Activated CD8-positive, alpha-beta memory T cell treated with anti-CD3 and anti-CD28 coated beads, Interleukin-2, amount 50 U/mL, for 4 hours (primary cell): ENCODE data around the gene LRRC4B.

Source experiments
- DNase-seq: peaks from one replicate; pipeline ENCODE4 v3.0.0-alpha.2; 2020

Gene LRRC4B

DNA sequence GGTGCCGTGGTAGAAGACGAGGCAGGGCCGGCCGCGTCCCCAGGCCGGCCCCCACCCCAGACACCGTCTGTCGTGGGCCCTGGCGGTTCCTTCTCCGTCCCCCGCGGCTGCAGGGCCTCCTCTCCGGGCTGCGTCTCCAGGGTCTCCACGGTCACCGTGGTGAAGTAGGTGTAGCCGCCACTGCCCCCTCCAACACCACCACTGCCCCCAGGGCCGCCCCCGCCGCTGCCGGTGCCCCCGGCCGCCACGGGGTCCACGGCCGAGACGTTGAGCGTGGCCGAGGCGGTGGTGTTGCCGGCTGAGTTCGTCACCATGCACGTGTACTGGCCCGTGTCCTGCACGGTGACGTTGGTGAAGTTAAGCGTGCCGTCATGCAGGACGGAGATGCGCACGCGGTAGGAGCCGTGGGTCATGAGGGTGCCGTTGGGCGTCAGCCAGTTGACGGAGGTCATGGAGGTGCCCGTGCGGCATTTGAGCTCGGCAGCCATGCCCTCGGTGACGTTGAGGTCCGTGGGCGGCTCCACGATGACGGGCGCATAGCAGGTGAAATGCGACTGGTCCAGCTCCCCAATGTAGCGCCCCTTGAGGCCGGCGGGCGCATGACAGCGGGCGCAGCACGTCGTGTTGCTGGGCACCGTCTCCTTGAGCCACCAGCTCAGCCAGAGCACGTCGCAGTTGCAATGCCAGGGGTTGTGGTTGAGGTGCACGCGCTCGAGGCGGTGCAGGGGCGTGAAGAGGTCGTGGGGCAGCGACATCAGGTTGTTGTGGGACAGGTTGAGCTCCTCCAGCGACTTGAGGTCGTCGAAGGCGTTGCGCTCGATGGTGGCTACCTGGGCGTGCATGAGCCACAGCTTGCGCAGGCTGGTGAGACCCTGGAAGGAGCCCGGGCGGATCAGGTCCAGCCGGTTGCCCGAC is 49.9 kb downstream of the LRRC4B start:
- DNase-seq = no peak

- no peak for DNase-seq
Measured at GRCh38 chr19:50517704-50518075, 50.5 kb downstream of the LRRC4B start.

GRCh38 chr19:50516964-50517703 is 51.1 kb downstream of the LRRC4B start:
- DNase-seq = no peak

GRCh38 chr19:50516456-50516855 is 51.8 kb downstream of the LRRC4B start:
- DNase-seq = no peak

DNA sequence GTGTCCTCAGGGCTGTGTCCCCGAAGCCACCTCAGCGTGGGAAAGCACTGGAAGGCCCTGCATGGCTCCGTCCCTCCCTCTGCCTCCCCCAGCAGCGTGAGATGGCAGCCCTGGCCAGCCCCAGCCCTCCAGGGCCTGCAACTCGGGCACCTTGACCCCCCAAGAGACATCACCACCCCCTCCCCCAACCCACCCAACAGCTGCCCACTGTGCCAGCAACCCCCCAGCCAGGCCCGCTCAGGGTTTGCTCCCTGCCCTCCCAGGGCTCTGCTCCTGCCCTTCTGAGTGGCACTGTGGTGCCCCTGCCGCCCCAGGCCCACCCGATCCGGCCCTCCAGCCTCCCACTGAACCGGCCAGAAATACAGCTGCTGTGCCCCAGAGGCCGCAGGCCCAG is 53.1 kb downstream of the LRRC4B start:
- no peak for DNase-seq

GRCh38 chr19:50514346-50515167 is 53.7 kb downstream of the LRRC4B start:
- DNase-seq = no peak

- DNase-seq = no peak
Measured at GRCh38 chr19:50513746-50514345, 54.4 kb downstream of the LRRC4B start, which contains the start of gene ASPDH. TSS of gene ASPDH (minus strand) at chr19:50513913. CDS start at chr19:50513823, 90 bp downstream.

GRCh38 chr19:50512999-50513745 is 55.1 kb downstream of the LRRC4B start:
- no peak for DNase-seq

DNA sequence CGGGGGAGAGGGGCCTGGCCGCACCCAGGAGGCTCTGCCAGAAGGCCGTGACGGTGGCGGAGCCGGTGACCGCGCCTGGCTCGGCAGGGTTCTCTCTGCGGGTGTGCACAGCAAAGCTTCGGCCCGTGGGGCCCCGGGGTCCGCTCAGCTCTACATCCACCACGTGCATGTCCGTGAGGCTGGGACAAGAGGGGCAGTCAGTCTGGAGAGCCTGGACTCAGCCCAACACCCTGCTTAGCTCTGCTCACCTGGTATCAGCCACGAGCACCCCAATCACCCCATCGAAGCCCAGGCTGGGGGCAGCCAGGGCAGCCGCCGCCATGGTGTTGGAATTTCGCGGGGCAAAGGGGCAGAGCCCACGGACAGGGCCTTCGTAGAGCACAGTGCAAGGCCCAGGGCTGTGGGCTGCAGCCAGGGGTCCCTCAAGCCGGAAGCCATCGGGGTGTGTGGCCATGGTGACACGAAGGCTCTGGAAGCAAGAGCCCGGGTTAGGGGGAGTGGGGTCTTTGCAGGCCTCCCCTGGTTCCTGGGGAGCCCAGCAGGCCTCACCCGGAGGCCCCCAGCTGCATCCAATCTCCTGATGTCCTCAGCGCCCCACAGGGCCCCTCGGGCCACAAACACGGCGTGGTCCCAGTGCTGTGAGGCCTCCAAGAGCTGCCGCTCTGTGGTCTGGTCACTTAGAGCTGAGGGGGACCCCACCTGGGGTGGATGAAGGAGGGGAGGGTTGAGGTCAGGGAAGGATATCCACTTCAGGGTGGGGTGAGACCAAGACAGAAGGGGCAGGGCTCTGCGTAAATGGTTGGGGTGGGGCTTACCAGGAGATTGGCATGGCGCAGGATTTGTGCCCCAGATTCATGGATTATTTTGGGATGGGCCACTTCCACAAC is 55.9 kb downstream of the LRRC4B start:
- DNase-seq = no peak

DNA sequence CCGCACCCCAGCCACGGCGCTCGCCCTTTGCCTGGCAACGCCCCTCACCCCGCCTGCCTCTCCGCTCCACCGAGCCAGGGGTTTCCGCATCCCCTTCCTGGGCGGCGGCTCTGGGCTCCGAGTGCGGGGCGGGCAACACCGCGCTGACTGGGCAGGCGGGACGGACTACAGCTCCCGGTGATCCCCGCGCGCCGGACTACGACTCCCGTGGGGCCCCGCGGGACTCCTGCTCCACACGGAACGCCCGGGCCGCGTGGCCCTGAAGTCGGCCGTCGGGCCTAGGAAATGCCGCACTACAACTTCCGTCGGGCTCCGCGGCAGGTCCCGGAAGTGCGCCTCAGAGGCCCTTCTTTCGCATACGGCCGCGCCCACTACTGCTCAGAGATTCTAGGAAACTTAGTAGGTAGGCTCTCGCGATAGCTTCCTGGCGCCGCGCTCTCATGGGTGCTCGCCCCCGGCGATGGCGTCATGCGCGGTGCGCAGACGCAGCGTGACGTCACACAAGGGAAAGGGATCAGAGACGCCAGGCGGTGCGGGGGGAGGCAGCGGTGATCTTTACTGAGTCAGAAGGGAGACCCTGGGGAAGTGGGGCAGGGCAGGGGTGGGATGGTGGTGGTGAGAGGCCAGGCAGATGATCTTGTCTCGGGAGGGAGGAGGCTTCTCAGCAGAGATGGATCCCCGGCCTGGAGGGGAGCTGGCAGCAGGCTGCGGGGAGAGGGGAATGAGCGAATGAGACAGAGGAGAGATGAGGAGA is 57.0 kb downstream of the LRRC4B start, which contains the start of gene JOSD2:
Gene JOSD2 (minus strand): TSS at position 123 of the 754 bp plus-strand sequence. CDS start 760 bp downstream, outside the sequence.
- DNase-seq = peak; percentile 97

- no peak for DNase-seq
Measured at GRCh38 chr19:50510700-50511068, 57.6 kb downstream of the LRRC4B start.

- no peak for DNase-seq
Measured at GRCh38 chr19:50510121-50510670, 58.0 kb downstream of the LRRC4B start.

- no peak for DNase-seq
Measured at GRCh38 chr19:50509366-50509765, 58.9 kb downstream of the LRRC4B start.

- no peak for DNase-seq
Measured at GRCh38 chr19:50508843-50509190, 59.4 kb downstream of the LRRC4B start.

DNA sequence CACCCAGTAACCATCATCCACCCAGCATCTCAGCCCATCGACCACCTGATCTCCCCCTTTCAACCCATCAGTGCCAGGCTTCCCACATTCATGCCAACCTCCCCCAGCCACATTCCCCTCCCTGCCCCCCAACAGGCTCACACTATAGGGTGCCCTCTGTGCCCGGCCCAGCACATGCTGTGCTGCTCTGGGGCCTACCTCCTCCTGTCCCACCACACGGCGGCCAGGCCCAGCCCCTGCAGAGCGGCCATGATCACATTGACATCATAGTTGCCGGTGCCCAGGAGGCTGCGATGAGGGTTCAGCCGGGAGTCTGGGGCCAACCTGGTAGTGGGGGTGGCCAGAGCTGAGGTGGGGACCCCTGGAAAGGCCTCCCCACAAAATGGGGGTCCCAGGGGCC is 60.9 kb downstream of the LRRC4B start:
- DNase-seq = no peak

DNA sequence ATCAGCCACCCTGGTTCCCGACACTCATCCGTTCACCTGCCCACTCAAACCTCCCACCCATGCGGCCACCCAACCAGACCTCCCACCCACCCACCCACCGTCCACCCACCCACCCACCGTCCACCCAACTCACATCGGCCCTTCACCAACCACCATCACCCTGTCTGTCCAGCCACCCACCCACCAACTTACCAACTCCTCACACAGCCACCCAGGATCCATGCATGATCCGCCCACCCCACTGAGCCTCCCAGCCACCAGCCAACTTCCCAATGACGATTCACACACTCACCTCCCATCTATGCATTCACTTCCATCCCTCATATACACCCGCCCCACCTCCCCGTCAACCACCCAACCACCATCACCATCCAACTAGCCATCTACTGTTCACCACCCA is 61.5 kb downstream of the LRRC4B start:
- DNase-seq = no peak

- DNase-seq = no peak
Measured at GRCh38 chr19:50505856-50506611, 62.2 kb downstream of the LRRC4B start.

- no peak for DNase-seq
Measured at GRCh38 chr19:50501568-50502475, 66.4 kb downstream of the LRRC4B start.
